HG03139 (cell line): ENCODE measurements around the gene DYDC2.

ENCODE experiments used
- ATAC-seq: cut with Tn5 transposase; IDR thresholded peaks from one replicate; pipeline ENCODE4 v1.9.1; 2021; ENCODE audit not compliant: unreplicated experiment

Gene DYDC2

GRCh38 chr10:80365510-80365909 is 8.9 kb downstream of the DYDC2 start:
- ATAC-seq = no peak

GRCh38 chr10:80371467-80371866 is 14.9 kb downstream of the DYDC2 start:
- no peak for ATAC-seq

GRCh38 chr10:80372675-80373074 is 16.1 kb downstream of the DYDC2 start:
- no peak for ATAC-seq

GRCh38 chr10:80373502-80373901 is 16.9 kb downstream of the DYDC2 start:
- ATAC-seq = no peak

GRCh38 chr10:80379701-80380100 is 23.1 kb downstream of the DYDC2 start:
- no peak for ATAC-seq

- ATAC-seq = no peak
These were observed 23.6 kb downstream of the DYDC2 start for GRCh38 chr10:80380185-80380584.

- no peak for ATAC-seq
These were observed 26.4 kb downstream of the DYDC2 start for GRCh38 chr10:80382989-80383388.

GRCh38 chr10:80390740-80391139 is 34.2 kb downstream of the DYDC2 start:
- no peak for ATAC-seq

GRCh38 chr10:80392250-80392649 is 35.7 kb downstream of the DYDC2 start:
- no peak for ATAC-seq

- no peak for ATAC-seq
These were observed 37.9 kb downstream of the DYDC2 start for GRCh38 chr10:80394358-80394916.

GRCh38 chr10:80397014-80397413 is 40.4 kb downstream of the DYDC2 start:
- ATAC-seq = no peak

- no peak for ATAC-seq
These were observed 43.7 kb downstream of the DYDC2 start for GRCh38 chr10:80400136-80400804.

- no peak for ATAC-seq
These were observed 48.5 kb downstream of the DYDC2 start for GRCh38 chr10:80405035-80405434.

- ATAC-seq = no peak
These were observed 49.0 kb downstream of the DYDC2 start for GRCh38 chr10:80405626-80406025.

- ATAC-seq = no peak
These were observed 49.6 kb downstream of the DYDC2 start for GRCh38 chr10:80406204-80406603.

- peak; percentile 15 for ATAC-seq
These were observed 51.2 kb downstream of the DYDC2 start for GRCh38 chr10:80407812-80408241.

GRCh38 chr10:80408242-80409101 is 51.9 kb downstream of the DYDC2 start, which contains the start of gene PRXL2A:
Gene PRXL2A (plus strand): TSS chr10:80408551. CDS start chr10:80420468, 11,917 bp downstream.
- peak; percentile 93 for ATAC-seq

- no peak for ATAC-seq
These were observed 52.5 kb downstream of the DYDC2 start for GRCh38 chr10:80409121-80409520.

- ATAC-seq = no peak
These were observed 53.5 kb downstream of the DYDC2 start for GRCh38 chr10:80410122-80410521.

GRCh38 chr10:80410578-80411145 is 54.1 kb downstream of the DYDC2 start:
- no peak for ATAC-seq

GRCh38 chr10:80411267-80411668 is 54.7 kb downstream of the DYDC2 start:
- ATAC-seq = no peak
